ENCODE results near the gene DENND1A. TPM values are rescaled to one million over a fixed set of nuclear protein-coding genes. Genes with fewer than 3 reads are reported as not detected.

The DENND1A gene
- total RNA-seq, 1 donor: 56.8 TPM

- DNase-seq (ENCODE audit: low read depth in 2 of 3, low spot score in 2 of 3): no peak
Measured at GRCh38 chr9:123551734-123552133, 378.2 kb downstream of the DENND1A start.

GRCh38 chr9:123550797-123551196 lies 379.1 kb downstream of the DENND1A start:
- no peak for DNase-seq (ENCODE audit: low read depth in 2 of 3, low spot score in 2 of 3)

GRCh38 chr9:123550012-123550411 lies 379.9 kb downstream of the DENND1A start:
- DNase-seq (ENCODE audit: low read depth in 2 of 3, low spot score in 2 of 3): no peak

- peak in 2 of 3 donors; percentile 24 to 27 for DNase-seq (ENCODE audit: low read depth in 2 of 3, low spot score in 2 of 3)
Measured at GRCh38 chr9:123548741-123549545, 381.0 kb downstream of the DENND1A start.

- DNase-seq (ENCODE audit: low read depth in 2 of 3, low spot score in 2 of 3): peak in 2 of 3 donors; percentile 24 to 66
Measured at GRCh38 chr9:123544007-123544827, 385.7 kb downstream of the DENND1A start.

GRCh38 chr9:123543492-123543891 lies 386.4 kb downstream of the DENND1A start:
- DNase-seq (ENCODE audit: low read depth in 2 of 3, low spot score in 2 of 3): no peak

- DNase-seq (ENCODE audit: low read depth in 2 of 3, low spot score in 2 of 3): no peak
Measured at GRCh38 chr9:123542435-123543225, 387.3 kb downstream of the DENND1A start.

- DNase-seq (ENCODE audit: low read depth in 2 of 3, low spot score in 2 of 3): no peak
Measured at GRCh38 chr9:123541411-123541810, 388.5 kb downstream of the DENND1A start.

- no peak for DNase-seq (ENCODE audit: low read depth in 2 of 3, low spot score in 2 of 3)
Measured at GRCh38 chr9:123540457-123540856, 389.5 kb downstream of the DENND1A start.

- DNase-seq (ENCODE audit: low read depth in 2 of 3, low spot score in 2 of 3): no peak
Measured at GRCh38 chr9:123537809-123538208, 392.1 kb downstream of the DENND1A start.

GRCh38 chr9:123536455-123536868 lies 393.5 kb downstream of the DENND1A start:
- DNase-seq (ENCODE audit: low read depth in 2 of 3, low spot score in 2 of 3): no peak

- no peak for DNase-seq (ENCODE audit: low read depth in 2 of 3, low spot score in 2 of 3)
Measured at GRCh38 chr9:123534336-123534735, 395.6 kb downstream of the DENND1A start.

GRCh38 chr9:123530244-123530643 lies 399.7 kb downstream of the DENND1A start:
- DNase-seq (ENCODE audit: low read depth in 2 of 3, low spot score in 2 of 3): no peak

- no peak for DNase-seq (ENCODE audit: low read depth in 2 of 3, low spot score in 2 of 3)
Measured at GRCh38 chr9:123528501-123528900, 401.4 kb downstream of the DENND1A start.

GRCh38 chr9:123527981-123528380 lies 401.9 kb downstream of the DENND1A start:
- DNase-seq (ENCODE audit: low read depth in 2 of 3, low spot score in 2 of 3): no peak

GRCh38 chr9:123525957-123526356 lies 404.0 kb downstream of the DENND1A start:
- DNase-seq (ENCODE audit: low read depth in 2 of 3, low spot score in 2 of 3): no peak

- no peak for DNase-seq (ENCODE audit: low read depth in 2 of 3, low spot score in 2 of 3)
Measured at GRCh38 chr9:123525424-123525823, 404.5 kb downstream of the DENND1A start.

GRCh38 chr9:123524866-123525265 lies 405.1 kb downstream of the DENND1A start:
- no peak for DNase-seq (ENCODE audit: low read depth in 2 of 3, low spot score in 2 of 3)

- no peak for DNase-seq (ENCODE audit: low read depth in 2 of 3, low spot score in 2 of 3)
Measured at GRCh38 chr9:123523845-123524244, 406.1 kb downstream of the DENND1A start.

GRCh38 chr9:123523001-123523400 lies 406.9 kb downstream of the DENND1A start:
- no peak for DNase-seq (ENCODE audit: low read depth in 2 of 3, low spot score in 2 of 3)

GRCh38 chr9:123522251-123522650 lies 407.7 kb downstream of the DENND1A start:
- DNase-seq (ENCODE audit: low read depth in 2 of 3, low spot score in 2 of 3): no peak
